SK-N-SH (cell line): ENCODE results near the gene CDC34.

ENCODE experiments used
- CTCF ChIP-seq: fragments of 200-600 bp; sonication (generic); IDR thresholded peaks from 2 replicates; pipeline ENCODE4 v1.6.1; 2017; ENCODE audit warnings: antibody characterized with exemption, mild to moderate bottlenecking, moderate library complexity
- EP300 ChIP-seq, 2 experiments: IDR thresholded peaks; 2 replicates each; pipeline versions ENCODE4 v1.4.0 to v1.6.1; 2012; ENCODE audit warnings: borderline replicate concordance in 1 of 2, low read depth in 1 of 2, low read length in 1 of 2
- EZH2phosphoT487 ChIP-seq: fragments of 200-600 bp; sonication (generic); IDR thresholded peaks from 2 replicates; pipeline ENCODE4 v1.6.1; 2017; ENCODE audit warnings: low read depth, mixed run types, mild to moderate bottlenecking, antibody characterized with exemption, moderate library complexity, borderline replicate concordance
- PBX3 ChIP-seq: IDR thresholded peaks from 2 replicates; pipeline ENCODE4; 2012
- TF ChIP-seq, protein P1 (sequence below): IDR thresholded peaks from 2 replicates; pipeline ENCODE4 v1.6.1; 2012; ENCODE audit warnings: mild to moderate bottlenecking, low read depth, low read length, moderate library complexity

DNA sequence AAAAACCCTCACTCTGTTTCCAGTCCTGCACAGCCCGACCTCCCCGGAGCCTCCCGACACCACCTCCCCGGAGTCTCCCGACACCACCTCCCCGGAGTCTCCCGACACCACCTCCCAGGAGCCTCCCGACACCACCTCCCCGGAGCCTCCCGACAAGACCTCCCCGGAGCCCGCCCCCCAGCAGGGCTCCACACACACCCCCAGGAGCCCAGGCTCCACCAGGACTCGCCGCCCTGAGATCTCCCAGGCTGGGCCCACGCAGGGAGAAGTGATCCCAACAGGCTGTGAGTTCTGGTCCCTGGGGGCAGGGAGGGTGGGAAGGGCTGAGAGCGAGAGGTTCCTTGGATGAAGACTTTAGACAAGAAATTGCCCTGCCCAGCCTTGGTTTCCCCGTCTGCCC, 29.9 kb upstream of the CDC34 start:
- TF ChIP-seq EZH2phosphoT487 (no peak), CTCF (no peak), EP300 (IDR thresholded peaks at IDR 0.05; ENCODE audit: borderline replicate concordance in 1 of 2, low read depth in 1 of 2, low read length in 1 of 2) (no peak), PBX3 (no peak)
- TF ChIP-seq, protein P1, sequence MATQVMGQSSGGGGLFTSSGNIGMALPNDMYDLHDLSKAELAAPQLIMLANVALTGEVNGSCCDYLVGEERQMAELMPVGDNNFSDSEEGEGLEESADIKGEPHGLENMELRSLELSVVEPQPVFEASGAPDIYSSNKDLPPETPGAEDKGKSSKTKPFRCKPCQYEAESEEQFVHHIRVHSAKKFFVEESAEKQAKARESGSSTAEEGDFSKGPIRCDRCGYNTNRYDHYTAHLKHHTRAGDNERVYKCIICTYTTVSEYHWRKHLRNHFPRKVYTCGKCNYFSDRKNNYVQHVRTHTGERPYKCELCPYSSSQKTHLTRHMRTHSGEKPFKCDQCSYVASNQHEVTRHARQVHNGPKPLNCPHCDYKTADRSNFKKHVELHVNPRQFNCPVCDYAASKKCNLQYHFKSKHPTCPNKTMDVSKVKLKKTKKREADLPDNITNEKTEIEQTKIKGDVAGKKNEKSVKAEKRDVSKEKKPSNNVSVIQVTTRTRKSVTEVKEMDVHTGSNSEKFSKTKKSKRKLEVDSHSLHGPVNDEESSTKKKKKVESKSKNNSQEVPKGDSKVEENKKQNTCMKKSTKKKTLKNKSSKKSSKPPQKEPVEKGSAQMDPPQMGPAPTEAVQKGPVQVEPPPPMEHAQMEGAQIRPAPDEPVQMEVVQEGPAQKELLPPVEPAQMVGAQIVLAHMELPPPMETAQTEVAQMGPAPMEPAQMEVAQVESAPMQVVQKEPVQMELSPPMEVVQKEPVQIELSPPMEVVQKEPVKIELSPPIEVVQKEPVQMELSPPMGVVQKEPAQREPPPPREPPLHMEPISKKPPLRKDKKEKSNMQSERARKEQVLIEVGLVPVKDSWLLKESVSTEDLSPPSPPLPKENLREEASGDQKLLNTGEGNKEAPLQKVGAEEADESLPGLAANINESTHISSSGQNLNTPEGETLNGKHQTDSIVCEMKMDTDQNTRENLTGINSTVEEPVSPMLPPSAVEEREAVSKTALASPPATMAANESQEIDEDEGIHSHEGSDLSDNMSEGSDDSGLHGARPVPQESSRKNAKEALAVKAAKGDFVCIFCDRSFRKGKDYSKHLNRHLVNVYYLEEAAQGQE: no peak
